ENCODE data around the gene CTTN. TPM values are rescaled to one million over a fixed set of nuclear protein-coding genes. Genes with fewer than 3 reads are reported as not detected.
A peak's percentile ranks its signal among the peaks of the same experiment; 100 is the strongest.
"Not testable (repeated sequence)": the region's sequence is repeated elsewhere in the genome, so short reads cannot be mapped to it uniquely, and the experiment has no call there.

CTTN gene
- polyA plus RNA-seq, 1 donor = 219 TPM

GRCh38 chr11:70408326-70408725, 10.0 kb downstream of the CTTN start:
- DNase-seq = not testable (repeated sequence)

GRCh38 chr11:70409437-70409836, 11.1 kb downstream of the CTTN start:
- DNase-seq = no peak

GRCh38 chr11:70409871-70410270, 11.5 kb downstream of the CTTN start:
- no peak for DNase-seq

GRCh38 chr11:70410276-70411205, 12.2 kb downstream of the CTTN start:
- peak; percentile 30 for DNase-seq

GRCh38 chr11:70411713-70412452, 13.6 kb downstream of the CTTN start:
- no peak for DNase-seq

- DNase-seq = no peak
These were observed 14.8 kb downstream of the CTTN start for GRCh38 chr11:70413151-70413550.

- no peak for DNase-seq
These were observed 16.2 kb downstream of the CTTN start for GRCh38 chr11:70414341-70415100.

- no peak for DNase-seq
These were observed 16.9 kb downstream of the CTTN start for GRCh38 chr11:70415191-70415590.

- no peak for DNase-seq
These were observed 17.5 kb downstream of the CTTN start for GRCh38 chr11:70415642-70416395.

- no peak for DNase-seq
These were observed 18.6 kb downstream of the CTTN start for GRCh38 chr11:70416881-70417280.

GRCh38 chr11:70418130-70418529, 19.8 kb downstream of the CTTN start:
- DNase-seq = no peak

- DNase-seq = no peak
These were observed 21.1 kb downstream of the CTTN start for GRCh38 chr11:70419307-70420007.

- no peak for DNase-seq
These were observed 21.7 kb downstream of the CTTN start for GRCh38 chr11:70420008-70420464.

GRCh38 chr11:70420496-70420895, 22.2 kb downstream of the CTTN start:
- no peak for DNase-seq

GRCh38 chr11:70421123-70421522, 22.8 kb downstream of the CTTN start:
- DNase-seq = no peak

GRCh38 chr11:70422692-70423522, 24.6 kb downstream of the CTTN start:
- DNase-seq = no peak

- no peak for DNase-seq
These were observed 25.5 kb downstream of the CTTN start for GRCh38 chr11:70423523-70424505.

GRCh38 chr11:70424765-70425344, 26.5 kb downstream of the CTTN start:
- no peak for DNase-seq
